ENCODE data around the gene MLXIP. TPM values are rescaled to one million over a fixed set of nuclear protein-coding genes. Genes with fewer than 3 reads are reported as not detected.
"Not testable (repeated sequence)": the region's sequence is repeated elsewhere in the genome, so short reads cannot be mapped to it uniquely, and the experiment has no call there.

The MLXIP gene
- total and polyA plus RNA-seq, 2 donors (not counting 3 experiments of a cell fraction or from before 2014, with no cell fraction given), result 22.0 to 72.5 TPM

GRCh38 chr12:122174155-122174845 lies 95.7 kb downstream of the MLXIP start, which contains the start of gene IL31:
Gene IL31 (minus strand): TSS chr12:122174221. CDS start chr12:122174172, 49 bp downstream.
- POLR2A ChIA-PET, result no interaction called here
- CTCF ChIA-PET, result no interaction called here
- intact Hi-C loops (cut with micrococcal nuclease), result no loop called here

DNA sequence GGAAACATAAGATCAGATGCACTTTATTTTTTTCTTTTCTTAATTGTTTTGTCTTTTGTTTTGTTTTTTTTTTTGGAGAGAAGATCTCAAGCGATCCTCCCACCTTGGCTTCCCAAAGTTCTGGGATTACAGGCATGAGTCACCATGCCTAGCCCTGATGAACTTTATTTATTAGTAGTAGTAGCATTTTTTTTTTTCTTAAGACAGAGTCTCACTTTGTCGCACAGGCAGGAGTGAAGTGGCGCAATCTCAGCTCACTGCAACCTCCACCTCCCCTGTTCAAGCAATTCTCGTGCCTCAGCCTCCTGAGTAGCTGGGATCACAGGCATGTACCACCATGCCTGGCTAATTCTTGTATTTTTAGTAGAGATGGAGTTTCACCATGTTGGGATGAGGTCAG lies 97.9 kb downstream of the MLXIP start:
- H3K27me3 ChIP-seq (ENCODE audit: control insufficient read depth in 2 of 2, insufficient read depth in 2 of 2, low read length in 2 of 2); BruUV-seq (replicated peaks); H2AFZ ChIP-seq (ENCODE audit: low read depth, low read length); H4K20me1 ChIP-seq (replicated peaks; ENCODE audit: control insufficient read depth, extremely low read depth, insufficient read depth, low read length); H3K27ac ChIP-seq (ENCODE audit: insufficient read depth, low read depth, low read length); H3K4me2 ChIP-seq (ENCODE audit: insufficient read depth, low read length); POLR2A ChIA-PET; H3K4me3 ChIP-seq (replicated peaks in 1 of 3; ENCODE audit: insufficient read depth in 1 of 3, low read depth in 1 of 3, low read length in 3 of 3); dilution Hi-C loops (cut with MboI; ENCODE audit: extremely low pct_ligation_motif_present, low sequenced_read_pairs); FAIRE-seq; H3K4me1 ChIP-seq (ENCODE audit: control insufficient read depth, extremely low read depth, insufficient read depth, low read length); H3K9ac ChIP-seq (replicated peaks; ENCODE audit: extremely low read depth, insufficient read depth, low read length); DNase-seq (ENCODE audit: low read depth, low spot score); H3K9me1 ChIP-seq (replicated peaks; ENCODE audit: control insufficient read depth, extremely low read depth, insufficient read depth, low read length); intact Hi-C loops (cut with micrococcal nuclease); H3K79me2 ChIP-seq (ENCODE audit: control insufficient read depth, insufficient read depth, low read length); H3K9me3 ChIP-seq (replicated peaks; ENCODE audit: control insufficient read depth, insufficient read depth, low read length); H3K36me3 ChIP-seq (ENCODE audit: control insufficient read depth in 2 of 2, extremely low read depth in 1 of 2, insufficient read depth in 2 of 2, low read length in 2 of 2): not testable (repeated sequence)
- CTCF ChIA-PET, result interaction anchor here (0.6 to 1.2 kb wide), 2 partner anchors 14 to 54 kb away, joined by 3 read pairs; no protein-coding TSS in a partner anchor

More at GRCh38 chr12:122174155-122174845, 95.7 kb downstream of the MLXIP start, which contains the start of gene IL31:
- BruUV-seq (replicated peaks), result no TSS peak
- H3K27me3 ChIP-seq (ENCODE audit: control insufficient read depth in 2 of 2, insufficient read depth in 2 of 2, low read length in 2 of 2), result no peaks in the 10 kb centered on the region
- no peaks in the 10 kb centered on the region for H3K9me3 ChIP-seq (replicated peaks; ENCODE audit: control insufficient read depth, insufficient read depth, low read length)
- TF ChIP-seq FOS (IDR thresholded peaks at IDR 0.05; ENCODE audit: borderline replicate concordance, insufficient read depth, low read length), result no peak
- H2AFZ ChIP-seq (ENCODE audit: low read depth, low read length), result no peak within 1 kb of the TSS
- H3K9me1 ChIP-seq (replicated peaks; ENCODE audit: control insufficient read depth, extremely low read depth, insufficient read depth, low read length), result no peaks in the 10 kb centered on the region
- H3K36me3 ChIP-seq (ENCODE audit: control insufficient read depth in 2 of 2, extremely low read depth in 1 of 2, insufficient read depth in 2 of 2, low read length in 2 of 2), result no peaks in the 10 kb centered on the region
- no peaks in the 10 kb centered on the region for H3K4me1 ChIP-seq (ENCODE audit: control insufficient read depth, extremely low read depth, insufficient read depth, low read length)
- DNase-seq (ENCODE audit: low read depth, low spot score), result no peak
- H3K4me3 ChIP-seq (replicated peaks in 1 of 3; ENCODE audit: insufficient read depth in 1 of 3, low read depth in 1 of 3, low read length in 3 of 3), result no peak within 1 kb of the TSS
- H3K79me2 ChIP-seq (ENCODE audit: control insufficient read depth, insufficient read depth, low read length), result no peaks in the 10 kb centered on the region
- dilution Hi-C loops (cut with MboI; ENCODE audit: extremely low pct_ligation_motif_present, low sequenced_read_pairs), result no loop called here
- H3K4me2 ChIP-seq (ENCODE audit: insufficient read depth, low read length), result no peak within 1 kb of the TSS
- H4K20me1 ChIP-seq (replicated peaks; ENCODE audit: control insufficient read depth, extremely low read depth, insufficient read depth, low read length), result no peaks in the 10 kb centered on the region
- no peak for FAIRE-seq
- H3K27ac ChIP-seq (ENCODE audit: insufficient read depth, low read depth, low read length), result no peak within 1 kb of the TSS
- no peak within 1 kb of the TSS for H3K9ac ChIP-seq (replicated peaks; ENCODE audit: extremely low read depth, insufficient read depth, low read length)

Measured in endothelial cell of umbilical vein (primary cell).